HG02852 (cell line): ENCODE measurements around the gene ENGASE.

Experiments
- ATAC-seq: cut with Tn5 transposase; IDR thresholded peaks from one replicate; pipeline ENCODE4 v1.9.1; 2021; ENCODE audit warnings: mild to moderate bottlenecking, moderate library complexity; ENCODE audit not compliant: unreplicated experiment

ENGASE gene

DNA sequence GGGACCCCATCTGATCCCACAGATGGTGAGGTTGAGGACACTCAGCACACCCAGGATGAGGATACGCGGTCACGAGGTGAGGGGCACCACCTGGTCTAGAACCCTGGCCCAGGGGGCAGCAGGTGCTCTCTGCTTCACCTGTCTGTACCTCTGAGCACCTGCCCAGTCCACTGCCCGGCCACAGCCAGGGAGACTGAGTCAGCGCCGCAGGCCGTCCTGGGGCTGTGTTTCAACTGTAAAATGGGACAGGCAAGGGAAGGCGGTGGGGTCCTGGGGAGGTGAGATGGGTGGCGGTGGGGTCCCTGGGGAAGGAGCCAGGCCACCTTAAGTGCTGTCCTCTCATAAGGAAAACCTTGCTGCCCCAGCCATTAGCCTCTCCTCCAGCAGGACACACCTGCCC lies 60.4 kb downstream of the ENGASE start:
- no peak for ATAC-seq

DNA sequence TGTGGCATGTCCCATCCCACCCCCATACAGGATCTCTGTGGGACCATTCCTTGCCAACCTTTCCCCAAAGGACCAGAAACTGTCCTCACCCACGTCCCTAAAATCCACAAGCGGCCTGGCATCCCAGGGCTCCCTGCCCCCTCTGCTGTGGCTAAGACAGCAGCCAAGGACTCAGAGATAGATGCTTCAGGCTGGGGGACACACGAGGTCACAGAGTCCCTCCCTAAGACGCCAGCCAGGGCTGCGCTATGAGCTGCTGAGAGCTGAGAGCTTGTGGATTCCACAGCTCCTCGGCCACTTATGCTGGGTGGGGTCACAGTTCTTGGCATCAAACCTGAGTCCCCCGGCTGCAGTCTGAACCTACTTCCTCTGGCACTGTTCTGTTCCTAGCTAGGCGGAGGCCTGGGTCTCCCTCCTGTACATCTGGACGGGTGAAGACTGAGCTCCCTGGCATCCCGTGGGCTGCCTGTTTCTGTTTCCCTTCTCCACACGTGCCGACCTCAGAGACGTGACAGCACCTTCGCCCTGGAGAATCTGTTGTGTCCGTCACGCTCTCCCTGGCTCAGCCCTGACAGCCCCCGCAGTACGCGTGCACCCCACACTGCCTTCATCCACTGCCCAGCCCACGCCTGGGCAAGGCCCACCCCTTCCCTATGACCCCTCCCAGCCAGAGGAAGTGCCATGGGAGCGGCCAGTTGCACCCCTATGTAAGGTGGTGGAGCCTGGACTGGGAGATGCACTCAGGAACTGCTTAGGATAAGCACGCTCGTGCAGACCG lies 61.2 kb downstream of the ENGASE start:
- ATAC-seq, result no peak
